Ishikawa (cell line): ENCODE results near the gene PHGDH.

Experiments used
- CEBPB ChIP-seq: IDR thresholded peaks from 2 replicates; pipeline ENCODE4 v1.6.1; 2012
- CREB1 ChIP-seq: IDR thresholded peaks from 2 replicates; pipeline ENCODE4 v1.6.1; 2012; ENCODE audit warnings: low read depth
- EGR1 ChIP-seq: IDR thresholded peaks from 2 replicates; pipeline ENCODE4 v1.6.1; 2012
- EP300 ChIP-seq: IDR thresholded peaks from 2 replicates; pipeline ENCODE4 v1.6.1; 2012; ENCODE audit warnings: borderline replicate concordance
- FOXM1 ChIP-seq: IDR thresholded peaks from 2 replicates; pipeline ENCODE4 v1.6.1; 2012; ENCODE audit warnings: low read depth, borderline replicate concordance
- MAX ChIP-seq: IDR thresholded peaks from 2 replicates; pipeline ENCODE4 v1.6.1; 2012
- NFIC ChIP-seq: IDR thresholded peaks from 2 replicates; pipeline ENCODE4 v1.6.1; 2012
- RAD21 ChIP-seq: IDR thresholded peaks from 2 replicates; pipeline ENCODE4 v1.6.1; 2012; ENCODE audit warnings: low read depth
- REST ChIP-seq: IDR thresholded peaks from 2 replicates; pipeline ENCODE4 v1.6.1; 2012; ENCODE audit warnings: low read depth, mild to moderate bottlenecking
- TAF1 ChIP-seq: IDR thresholded peaks from 2 replicates; pipeline ENCODE4 v1.6.1; 2012; ENCODE audit warnings: low read depth, mild to moderate bottlenecking
- TCF12 ChIP-seq: IDR thresholded peaks from 2 replicates; pipeline ENCODE4 v1.6.1; 2012; ENCODE audit warnings: low read depth
- TEAD4 ChIP-seq: IDR thresholded peaks from 2 replicates; pipeline ENCODE4 v1.6.1; 2012
- USF1 ChIP-seq: IDR thresholded peaks from 2 replicates; pipeline ENCODE4 v1.6.1; 2012
- YY1 ChIP-seq: IDR thresholded peaks from 2 replicates; pipeline ENCODE4 v1.6.1; 2012; ENCODE audit warnings: low read depth
- ZBTB7A ChIP-seq: IDR thresholded peaks from 2 replicates; pipeline ENCODE4 v1.6.1; 2012; ENCODE audit warnings: low read depth

The PHGDH gene

GRCh38 chr1:119731741-119732430 lies 20.2 kb downstream of the PHGDH start:
- TF ChIP-seq EGR1 (no peak), MAX (no peak), YY1 (no peak), TCF12 (no peak), NFIC (no peak), FOXM1 (no peak), TEAD4 (no peak), TAF1 (no peak), CEBPB (no peak), EP300 (no peak), ZBTB7A (no peak), RAD21 (no peak), CREB1 (no peak), REST (no peak), USF1 (no peak)

- TF ChIP-seq TCF12 (no peak), REST (no peak), FOXM1 (no peak), CEBPB (no peak), NFIC (no peak)
Observed at GRCh38 chr1:119732465-119733168, 20.9 kb downstream of the PHGDH start.

- no peak for TF ChIP-seq TEAD4
- TF ChIP-seq YY1: no peak
- no peak for TF ChIP-seq FOXM1
- TF ChIP-seq EP300: no peak
- TF ChIP-seq USF1: no peak
- no peak for TF ChIP-seq RAD21
- no peak for TF ChIP-seq REST
- no peak for TF ChIP-seq TAF1
- TF ChIP-seq CREB1: no peak
- no peak for TF ChIP-seq MAX
- TF ChIP-seq NFIC: no peak
- TF ChIP-seq CEBPB: no peak
Observed at GRCh38 chr1:119733754-119734153, 22.0 kb downstream of the PHGDH start.

GRCh38 chr1:119735217-119735616 lies 23.5 kb downstream of the PHGDH start:
- TF ChIP-seq NFIC: no peak
- no peak for TF ChIP-seq FOXM1
- no peak for TF ChIP-seq TAF1
- TF ChIP-seq RAD21: no peak
- TF ChIP-seq CEBPB: no peak
- no peak for TF ChIP-seq CREB1
- TF ChIP-seq TCF12: no peak
- TF ChIP-seq ZBTB7A: no peak
- no peak for TF ChIP-seq TEAD4
- no peak for TF ChIP-seq EP300
- no peak for TF ChIP-seq EGR1
- no peak for TF ChIP-seq MAX
- TF ChIP-seq REST: no peak
